ENCODE data around the gene TAS1R2. TPM values are rescaled to one million over a fixed set of nuclear protein-coding genes. Genes with fewer than 3 reads are reported as not detected.

TAS1R2 gene
- total and polyA plus RNA-seq, 2 of the 8 experiments (the other 6 are each of a cell fraction or from before 2014, with no cell fraction given): not detected

GRCh38 chr1:18884419-18884717 is 24.9 kb upstream of the TAS1R2 start (continued):
- TF ChIP-seq SAP30 (IDR thresholded peaks at IDR 0.05; ENCODE audit: insufficient read depth, insufficient replicate concordance, low read length): no peak
- TF ChIP-seq GABPA (IDR thresholded peaks at IDR 0.05; ENCODE audit: borderline replicate concordance, insufficient read depth, low read length): no peak
- no peak for TF ChIP-seq EZH2 (IDR thresholded peaks at IDR 0.05; ENCODE audit: low read depth, low read length, severe bottlenecking)
- TF ChIP-seq CEBPB (IDR thresholded peaks at IDR 0.05; ENCODE audit: low read depth, low read length): no peak
- TF ChIP-seq TBP (IDR thresholded peaks at IDR 0.05; ENCODE audit: low read depth, low read length): no peak
